ENCODE results near the gene CD79A.
"Not testable (repeated sequence)": the region's sequence is repeated elsewhere in the genome, so short reads cannot be mapped to it uniquely, and the experiment has no call there.

Gene CD79A

DNA sequence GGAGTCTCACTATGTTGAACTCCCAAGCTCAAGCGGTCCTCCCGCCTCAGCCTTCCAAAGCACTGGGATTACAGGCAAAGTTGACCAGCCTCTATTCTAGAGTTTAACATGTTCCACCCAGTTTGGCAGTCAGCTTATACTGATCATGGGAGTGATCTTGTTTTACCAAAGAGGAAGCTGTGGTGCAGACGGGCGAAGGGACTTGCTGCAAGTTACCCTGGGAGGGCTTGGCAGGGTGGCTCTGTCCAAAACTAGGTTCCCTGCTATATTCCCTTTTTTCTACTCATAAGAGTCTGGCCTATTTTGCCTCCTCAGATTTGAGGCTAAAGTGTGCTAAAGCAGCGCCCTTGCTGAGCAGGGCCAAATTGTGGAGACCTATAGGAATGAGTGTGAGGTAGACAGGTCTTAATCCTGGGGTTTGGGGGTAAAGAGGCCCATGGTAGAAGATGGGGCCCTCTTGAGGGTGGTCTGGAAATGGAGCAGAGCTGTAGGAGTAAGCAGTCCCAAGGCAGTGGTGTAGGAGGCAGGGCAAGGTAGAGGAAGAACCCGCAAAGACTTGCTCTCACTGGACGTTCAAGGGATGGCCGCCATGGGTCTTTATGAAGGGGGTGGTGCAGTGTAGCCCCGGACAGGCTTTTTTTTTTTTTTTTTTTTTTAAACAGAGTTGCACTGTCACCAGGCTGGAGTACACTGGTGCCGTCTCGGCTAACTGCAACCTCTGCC is 13.7 kb upstream of the CD79A start:
- DNase-seq: no peak

DNA sequence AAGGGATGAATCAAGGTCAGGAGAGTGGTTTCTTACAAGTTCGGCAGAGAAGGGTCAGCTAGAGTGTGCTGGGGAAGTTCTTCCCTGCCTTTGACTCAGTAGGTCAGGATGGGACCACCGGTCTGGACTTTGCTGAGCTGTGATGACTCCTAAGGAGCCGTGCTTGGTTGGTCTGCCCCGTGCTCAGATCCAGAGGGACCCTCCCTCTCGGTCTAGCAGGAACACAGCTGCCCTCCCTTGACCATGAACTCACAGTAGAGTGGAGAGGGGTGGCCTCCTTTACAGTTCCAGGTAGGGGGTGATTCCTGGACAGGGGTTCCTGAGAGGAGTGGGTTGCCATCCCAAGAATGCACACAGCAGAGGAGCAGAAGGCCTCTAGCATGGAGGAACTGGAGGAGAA is 12.7 kb upstream of the CD79A start:
- DNase-seq: no peak

DNA sequence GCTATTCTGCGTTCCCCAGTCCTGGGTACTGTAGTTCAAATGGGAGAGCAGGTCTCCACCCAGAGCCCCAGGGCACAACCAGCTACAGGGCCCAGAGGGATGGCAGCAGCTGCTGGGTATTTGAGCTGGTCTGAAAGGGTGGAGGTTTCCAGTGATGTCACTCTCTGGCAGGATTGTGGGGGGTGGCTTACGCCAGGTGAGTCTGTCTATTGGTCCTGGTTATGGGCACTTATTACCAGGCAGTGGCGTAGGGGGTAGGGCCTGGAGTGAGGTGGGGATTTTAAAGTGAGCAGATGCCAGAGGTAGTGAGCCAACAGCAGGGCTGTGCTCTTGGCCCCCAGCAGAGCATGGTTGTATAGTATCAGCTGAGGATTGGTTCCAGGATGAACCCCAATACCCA is 10.8 kb upstream of the CD79A start:
- DNase-seq: no peak

DNA sequence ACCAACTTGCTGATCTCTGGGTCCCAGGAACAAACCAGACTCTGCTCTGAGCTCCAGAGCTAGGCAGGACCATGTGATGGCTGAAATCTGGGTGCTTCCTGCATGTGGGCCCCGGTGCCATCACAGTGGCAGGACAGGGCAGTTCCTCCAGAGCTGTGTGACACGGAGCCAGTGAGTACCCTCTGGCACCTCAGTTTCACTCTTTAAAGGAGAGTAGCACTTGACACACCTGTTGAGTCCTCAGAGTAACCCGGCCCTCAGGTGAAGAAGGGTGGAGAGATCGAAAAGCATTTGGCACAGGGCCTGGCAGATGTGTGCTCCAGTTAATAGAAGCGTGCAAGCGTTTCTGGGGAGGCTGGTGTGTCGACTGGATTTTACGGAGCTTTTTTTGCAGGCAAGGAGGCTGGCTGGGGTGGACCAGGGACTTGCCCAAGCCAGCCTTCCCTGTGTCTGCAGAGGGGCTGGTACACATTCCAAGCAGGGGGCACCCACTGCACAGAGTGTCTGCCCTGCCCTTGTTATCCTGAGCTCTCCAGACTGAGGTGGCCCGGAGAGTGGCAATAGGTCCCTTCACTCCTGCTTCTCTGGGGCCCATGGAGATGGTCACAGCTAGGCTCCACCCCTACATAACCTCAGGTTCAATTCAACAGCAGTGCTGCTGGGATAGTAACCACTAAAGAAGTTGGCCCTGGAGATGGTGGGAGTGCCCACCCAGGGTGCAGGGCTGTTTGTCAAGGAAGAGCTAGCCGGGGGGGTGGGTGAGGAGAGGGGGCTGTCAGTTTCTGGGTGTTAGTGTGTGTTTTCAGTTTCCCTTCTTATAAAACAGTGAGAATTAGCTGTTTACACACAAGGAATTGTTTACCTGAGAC is 8.7 kb upstream of the CD79A start:
- DNase-seq: no peak

DNA sequence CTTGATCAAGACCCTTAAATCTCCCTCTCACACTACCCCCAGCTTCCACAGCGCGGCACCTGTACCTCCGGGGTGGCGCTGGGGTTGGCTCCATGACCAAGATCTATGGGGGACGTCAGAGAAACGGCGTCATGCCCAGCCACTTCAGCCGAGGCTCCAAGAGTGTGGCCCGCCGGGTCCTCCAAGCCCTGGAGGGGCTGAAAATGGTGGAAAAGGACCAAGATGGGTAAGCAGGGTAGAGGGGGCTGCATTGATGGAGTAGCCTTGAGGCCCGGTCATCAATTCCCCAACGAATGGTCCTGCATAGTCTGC is 8.1 kb upstream of the CD79A start:
- DNase-seq: no peak

DNA sequence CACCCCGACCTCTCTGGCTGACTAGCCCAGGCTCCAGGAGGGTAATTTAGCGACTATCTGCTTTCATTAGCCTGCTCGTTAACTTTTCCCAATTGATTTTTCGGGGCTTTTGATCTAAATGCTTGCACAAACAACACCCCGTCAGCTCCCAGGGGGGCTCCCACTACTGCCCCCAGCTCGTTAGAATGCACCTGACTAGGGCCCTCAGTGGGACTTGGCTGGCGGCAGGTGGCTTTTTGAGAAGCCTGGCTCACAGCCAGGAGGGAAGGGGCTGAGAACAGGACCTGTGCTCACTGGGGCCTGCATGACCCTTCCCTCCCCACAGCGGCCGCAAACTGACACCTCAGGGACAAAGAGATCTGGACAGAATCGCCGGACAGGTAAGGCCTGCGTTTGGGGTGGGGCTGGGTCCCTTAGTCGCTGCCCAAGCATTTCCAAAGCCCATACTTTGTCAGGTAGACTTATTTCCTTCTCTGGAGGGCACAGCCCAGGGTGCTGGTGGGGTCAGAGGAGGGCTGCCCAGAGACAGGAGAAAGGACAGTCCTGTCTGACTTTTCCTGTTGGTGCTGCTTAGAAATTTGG is 7.6 kb upstream of the CD79A start:
- DNase-seq: no peak

DNA sequence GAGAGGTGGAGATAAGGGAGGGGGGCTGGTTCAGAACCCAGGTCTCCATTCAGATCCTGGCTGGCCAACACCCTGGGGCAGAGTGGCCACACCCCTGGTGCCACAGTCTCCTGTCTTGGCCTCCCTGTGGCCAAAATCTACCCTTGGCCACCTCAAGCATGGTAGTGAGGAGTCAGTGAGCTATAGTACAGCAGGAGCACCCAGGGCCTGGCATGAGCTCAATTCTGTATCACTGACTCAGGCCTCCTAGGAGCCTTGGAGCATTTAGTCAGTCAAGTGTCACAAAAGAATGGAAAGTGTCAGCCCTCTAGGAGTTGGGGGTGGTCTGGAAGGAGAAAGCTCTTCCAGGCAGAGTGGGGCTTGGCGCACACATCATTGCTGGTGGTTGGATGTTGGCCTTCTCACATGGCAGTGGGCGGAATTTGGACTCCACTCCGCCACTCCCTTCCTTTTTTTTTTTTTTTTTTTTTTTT is 6.6 kb upstream of the CD79A start:
- DNase-seq: peak; percentile 49

DNA sequence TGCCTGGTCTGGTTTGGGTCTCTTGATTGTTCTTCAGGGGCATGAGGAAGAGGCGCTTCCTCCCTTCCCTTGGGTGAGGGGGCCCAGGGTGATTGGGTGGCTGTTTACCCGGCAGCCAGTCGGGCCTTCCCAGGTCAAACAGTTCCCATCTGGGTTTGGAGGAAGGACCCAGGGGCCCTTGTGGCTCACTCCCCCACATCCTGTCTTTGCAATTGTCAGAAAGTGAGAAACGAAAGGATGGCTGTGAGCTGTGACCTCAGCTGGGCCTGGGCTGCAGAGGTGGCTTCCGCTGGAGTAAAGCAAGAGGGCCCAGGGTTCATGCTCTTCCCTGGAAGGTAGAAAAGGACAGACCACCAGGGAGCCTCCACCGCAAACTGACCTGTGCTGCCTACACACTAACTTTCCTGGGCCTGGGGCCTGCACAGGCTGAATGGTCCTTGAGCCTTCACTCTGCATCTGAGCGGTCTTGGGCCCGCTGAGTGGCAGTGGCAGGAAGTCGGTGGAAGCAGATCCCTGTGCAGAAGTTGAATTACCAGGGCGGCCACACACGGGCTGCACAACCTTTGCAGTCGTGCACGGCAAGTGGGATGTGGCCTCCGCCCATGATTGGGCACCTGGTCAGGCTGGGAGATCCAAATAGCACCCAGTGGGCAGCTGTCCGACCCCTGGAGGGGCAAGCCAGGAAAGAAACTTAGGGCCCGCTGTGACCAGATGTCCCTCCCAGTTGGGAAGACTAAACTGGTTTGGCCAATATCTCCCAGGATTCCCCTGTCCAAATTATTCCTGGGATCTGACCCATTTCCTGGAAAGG is 5.3 kb upstream of the CD79A start:
- DNase-seq: no peak

DNA sequence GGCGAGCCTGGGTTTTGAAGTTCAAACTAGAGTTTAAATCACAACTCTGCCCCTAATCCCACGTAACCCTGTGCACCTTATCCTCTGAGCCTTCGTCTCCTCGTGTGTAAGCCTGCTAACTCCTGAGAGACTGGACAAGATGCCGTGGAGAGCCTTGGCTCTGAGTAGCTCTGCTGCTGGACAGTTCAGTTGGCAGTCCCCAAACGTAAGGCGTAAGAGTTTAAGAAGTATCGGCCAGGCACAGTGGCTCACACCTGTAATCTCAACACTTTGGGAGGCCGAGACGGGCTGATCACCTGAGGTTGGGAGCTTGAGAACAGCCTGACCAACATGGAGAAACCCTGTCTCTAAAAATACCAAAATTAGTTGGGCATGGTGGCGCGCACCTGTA is 4.7 kb upstream of the CD79A start:
- DNase-seq: no peak

DNA sequence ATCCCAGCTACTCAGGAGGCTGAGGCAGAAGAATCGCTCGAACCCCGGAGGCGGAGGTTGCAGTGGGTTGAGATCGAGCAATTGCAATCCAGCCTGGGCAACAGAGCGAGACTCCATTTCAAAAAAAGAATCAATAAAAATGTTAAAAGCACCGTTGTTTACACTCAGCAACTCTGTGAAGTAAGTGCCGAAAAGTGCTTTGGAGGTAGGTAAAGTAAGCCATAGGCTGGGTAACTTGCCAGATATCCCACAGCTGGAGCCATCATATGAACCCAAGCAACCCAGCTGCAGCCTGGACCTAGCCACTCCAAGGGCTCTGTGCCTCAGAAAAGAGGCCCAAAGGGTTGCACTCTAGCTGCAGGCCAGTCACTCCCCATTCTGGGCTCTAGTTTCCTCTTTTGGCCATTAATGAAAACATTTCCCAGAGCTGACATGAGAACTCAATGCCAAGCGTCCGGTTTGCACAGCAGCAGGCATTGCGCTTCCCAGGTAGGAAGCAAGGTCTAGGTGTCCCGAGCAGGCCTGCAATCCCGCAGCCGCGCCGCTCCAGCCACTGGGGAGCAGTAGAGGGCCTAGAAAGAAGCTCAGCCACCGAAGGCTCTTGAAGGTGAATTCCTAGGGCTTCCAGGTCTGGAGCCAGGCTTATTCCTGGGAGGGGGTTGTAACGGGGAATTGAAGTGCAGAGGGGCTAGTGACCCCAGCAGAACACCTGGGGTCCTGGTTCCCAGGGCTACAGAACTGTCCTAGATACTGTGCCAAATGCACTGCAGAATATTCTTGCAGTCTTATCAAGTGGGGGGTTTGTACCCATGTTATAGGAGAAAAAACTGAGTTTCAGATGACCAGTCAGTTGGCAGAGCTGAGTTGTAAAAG is 4.1 kb upstream of the CD79A start:
- peak; percentile 63 for DNase-seq

DNA sequence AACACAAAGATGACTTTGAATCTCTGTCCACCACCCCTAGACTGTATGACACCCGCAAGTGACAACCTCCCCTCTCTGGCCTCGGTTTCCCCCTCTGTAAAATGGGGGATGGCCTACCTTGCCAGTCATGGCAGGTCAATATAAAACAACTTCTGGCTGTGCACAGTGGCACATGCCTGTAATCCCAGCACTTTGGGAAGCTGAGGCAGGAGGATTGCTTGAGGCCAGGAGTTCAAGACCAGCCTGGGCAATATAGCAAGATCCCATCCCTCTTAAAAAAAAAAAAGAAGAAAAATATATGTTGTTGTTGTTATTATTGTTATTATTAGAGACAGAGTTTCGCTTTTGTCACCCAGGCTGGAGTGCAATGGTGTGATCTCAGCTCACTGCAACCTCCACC is 1.1 kb upstream of the CD79A start:
- DNase-seq: not testable (repeated sequence)

DNA sequence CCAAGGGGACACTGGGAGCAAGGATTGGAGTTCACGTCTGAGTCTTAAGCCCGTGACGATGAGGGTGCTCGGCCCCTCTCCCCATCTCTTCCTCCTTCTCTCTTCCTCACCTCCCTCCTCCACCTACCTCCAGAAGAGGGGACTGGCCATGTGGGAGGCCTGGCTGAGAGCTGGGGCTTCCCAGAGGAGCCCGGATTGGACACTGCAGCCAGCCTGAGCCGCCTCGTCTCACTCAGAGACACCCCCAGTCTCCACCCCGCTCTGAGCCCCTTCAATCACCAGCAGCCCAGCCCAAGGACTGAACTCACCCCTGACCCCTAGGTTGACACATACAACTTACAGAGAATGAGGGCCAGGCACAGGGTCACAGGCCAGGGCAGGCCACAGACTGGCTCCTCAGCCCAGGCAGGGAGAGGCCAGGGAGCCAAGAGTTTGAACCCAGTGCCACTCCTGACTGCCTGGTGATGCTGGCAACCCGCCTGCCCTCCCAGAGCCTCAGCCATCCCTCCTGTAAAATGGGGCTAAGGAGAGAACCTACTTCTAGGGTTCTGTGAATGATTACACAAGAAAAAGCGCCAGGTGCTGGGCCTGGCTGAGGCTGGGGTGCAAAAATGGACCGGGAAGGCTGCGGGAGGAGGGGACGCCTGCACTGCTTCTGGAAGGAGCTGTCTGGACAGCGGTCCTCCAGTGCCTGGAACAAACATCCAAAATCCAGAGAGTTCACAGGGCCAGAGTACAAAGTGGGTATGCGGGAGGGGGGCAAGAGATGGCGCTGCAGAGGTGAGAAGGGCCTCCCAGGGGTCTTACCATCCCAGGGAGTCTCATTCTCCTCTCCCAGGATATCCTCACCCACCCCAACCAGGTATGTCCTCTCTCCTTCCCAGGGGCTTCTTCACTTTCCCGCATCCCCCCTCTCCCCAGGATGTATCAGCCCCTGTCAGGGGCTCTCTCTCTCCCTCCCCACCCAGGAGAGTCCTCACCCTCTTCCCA is 1.1 kb downstream of the CD79A start:
- no peak for DNase-seq

DNA sequence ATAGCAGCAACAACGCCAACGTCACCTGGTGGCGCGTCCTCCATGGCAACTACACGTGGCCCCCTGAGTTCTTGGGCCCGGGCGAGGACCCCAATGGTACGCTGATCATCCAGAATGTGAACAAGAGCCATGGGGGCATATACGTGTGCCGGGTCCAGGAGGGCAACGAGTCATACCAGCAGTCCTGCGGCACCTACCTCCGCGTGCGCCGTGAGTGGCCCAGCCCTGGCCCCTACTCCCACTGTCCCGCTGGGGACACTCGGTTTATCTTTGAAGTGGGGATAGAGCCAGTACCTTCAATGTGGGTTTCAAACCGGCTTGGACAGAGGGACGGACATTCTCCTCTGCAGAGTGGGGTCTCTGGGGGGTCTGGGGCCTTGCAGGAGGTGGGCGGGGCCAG is 2.0 kb downstream of the CD79A start:
- no peak for DNase-seq

DNA sequence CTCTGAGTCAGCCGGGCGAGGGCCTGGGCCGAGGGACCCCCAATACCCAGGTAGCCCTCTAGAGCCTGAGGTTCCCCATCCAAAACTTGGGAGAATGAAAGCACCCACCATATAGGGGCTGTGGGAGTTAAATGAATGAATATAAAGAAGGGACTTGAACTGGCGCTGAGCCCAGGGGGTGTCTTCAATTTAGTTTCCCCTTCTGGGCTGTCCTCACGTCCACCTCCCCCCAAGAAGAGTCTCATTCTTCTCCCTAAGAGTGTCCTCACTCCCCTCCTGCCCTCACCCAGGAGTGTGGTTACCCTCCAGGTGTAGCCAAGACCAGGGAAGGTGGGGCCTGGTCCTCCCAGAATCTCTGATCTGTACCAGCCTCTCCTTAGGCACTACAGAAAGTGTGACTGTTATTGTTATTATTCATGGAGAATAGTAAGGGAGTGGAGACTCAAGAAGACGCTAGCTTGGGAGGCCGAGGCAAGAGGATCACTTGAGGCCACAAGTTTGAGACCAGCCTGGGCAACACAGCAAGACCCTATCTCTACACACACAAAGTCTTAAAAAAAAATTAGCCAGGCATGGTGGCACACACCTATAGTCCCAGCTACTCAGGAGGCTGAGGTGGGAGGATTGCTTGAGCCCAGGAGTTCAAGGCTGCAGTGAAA is 2.7 kb downstream of the CD79A start:
- DNase-seq: no peak

DNA sequence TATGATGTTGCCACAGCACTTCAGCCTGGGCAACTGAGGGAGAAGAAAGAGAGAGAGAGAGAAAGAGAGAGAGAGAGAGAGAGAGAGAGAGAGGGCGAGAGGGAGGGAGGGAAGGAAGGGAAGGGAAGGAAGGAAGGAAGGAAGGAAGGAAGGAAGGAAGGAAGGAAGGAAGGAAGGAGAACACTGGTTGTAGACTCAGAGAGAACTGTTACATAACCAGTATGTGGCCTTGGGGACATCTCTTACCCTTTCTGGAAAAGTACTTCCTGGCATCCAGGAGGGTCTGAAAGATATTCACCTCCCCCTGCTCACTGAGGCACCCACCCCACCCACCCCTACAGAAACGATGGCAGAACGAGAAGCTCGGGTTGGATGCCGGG is 3.2 kb downstream of the CD79A start:
- DNase-seq: no peak

DNA sequence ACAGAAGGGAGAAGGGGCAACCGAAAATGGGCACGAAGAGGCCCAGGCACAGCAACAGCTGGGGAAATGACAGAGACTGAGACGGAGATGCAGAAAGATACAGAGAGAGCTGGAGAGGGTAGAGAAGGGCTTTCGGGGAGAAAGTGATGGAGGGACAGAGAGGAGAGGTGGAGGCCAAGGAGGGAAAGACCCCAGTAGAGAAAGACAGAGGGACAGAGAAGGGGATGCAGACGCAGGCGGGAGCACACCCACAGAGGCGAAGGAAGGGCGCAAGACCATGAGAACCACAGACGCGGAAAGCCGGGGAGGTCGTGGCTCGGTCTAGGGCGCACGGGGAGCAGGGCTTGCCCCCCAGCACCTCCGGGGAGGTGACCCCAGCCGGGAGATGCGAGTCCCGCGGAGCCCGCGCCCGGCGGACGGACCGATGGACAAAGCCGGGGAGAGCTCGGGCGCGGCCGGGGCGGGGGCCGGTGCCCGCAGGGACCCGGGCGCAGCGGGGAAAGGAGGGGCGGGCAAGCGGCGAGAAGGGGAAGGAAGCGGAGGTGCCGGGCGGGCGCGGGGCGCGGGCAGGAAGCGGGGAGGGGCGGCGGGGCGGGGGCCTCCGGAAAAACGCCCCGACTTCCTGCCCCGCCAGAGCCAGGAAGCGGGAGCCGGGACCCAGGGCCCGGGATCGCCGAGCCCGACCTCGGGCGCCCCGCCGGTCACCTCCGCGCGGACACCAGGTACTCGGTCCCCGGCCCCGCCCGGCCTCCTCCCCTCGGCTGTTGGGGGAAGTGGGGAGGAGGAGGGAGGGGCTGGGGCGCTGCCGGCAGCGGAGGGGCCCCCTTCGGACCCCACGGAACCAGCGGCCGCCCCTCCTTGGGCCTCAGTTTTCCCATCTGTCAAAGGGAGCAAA is 5.7 kb downstream of the CD79A start, which contains the start of gene ARHGEF1:
TSS of gene ARHGEF1 (plus strand) at position 617 of the 895 bp plus-strand sequence. CDS start 4,899 bp downstream, outside the sequence.
- DNase-seq: peak; percentile 49

DNA sequence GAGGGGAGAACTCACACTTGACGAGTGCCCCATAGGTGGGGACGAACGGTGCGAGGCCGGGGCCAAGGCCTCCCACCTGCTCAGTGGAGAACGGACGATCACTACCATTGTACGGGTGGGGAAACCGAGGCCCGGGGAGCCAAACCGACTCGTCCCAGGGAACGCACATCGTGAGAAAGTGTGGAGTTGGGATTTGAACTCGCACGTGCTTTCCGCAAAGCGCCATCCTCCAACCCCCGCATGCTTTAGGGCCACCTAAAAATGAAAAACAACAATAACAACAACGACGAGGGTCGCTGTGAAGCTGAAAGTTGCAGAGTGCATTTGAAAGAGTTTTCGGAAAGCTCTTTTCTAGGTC is 6.4 kb downstream of the CD79A start:
- no peak for DNase-seq

DNA sequence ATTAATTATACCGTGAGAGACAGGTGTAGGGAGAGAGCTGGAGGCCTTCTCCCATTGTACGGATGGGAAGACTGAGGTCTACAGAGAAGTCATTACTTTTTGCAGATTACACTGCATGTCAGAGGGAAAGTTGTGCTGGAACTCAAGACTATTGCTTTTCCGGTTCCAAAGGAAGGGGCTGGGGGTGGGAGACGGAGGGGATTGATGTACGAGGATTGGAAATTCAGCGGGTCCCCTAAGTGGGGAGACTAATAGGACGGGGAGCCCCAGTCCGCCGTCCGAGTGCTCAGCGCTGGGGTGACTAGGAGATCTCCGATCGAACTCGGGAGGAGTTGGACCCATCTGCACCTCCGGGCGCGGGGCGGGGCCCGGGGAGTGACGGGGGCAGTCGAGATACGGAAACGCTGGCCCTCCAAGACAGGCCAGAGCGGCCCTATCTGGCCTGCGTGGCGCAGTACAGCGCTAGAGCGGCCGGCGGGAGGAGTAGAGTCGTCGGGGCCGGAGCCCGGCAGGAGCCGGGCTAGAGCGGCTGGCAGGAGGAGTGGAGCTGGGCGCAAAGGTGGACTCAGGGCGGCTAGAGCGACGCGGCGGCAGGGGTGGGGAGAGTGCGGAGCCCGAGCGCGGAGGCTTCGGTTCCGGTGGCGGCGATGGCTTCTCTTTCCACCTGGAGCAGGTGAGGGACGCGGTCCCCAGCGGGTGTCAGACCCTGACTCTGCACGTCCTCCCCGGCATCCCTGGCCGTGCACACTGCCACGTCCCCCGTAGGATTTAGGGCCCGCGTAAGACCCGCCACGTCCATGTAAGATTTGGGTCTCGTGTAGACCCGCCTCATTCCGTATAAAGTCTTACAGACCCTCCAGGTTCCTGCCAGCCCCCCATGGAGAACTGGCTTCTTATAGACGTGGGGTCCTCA is 7.0 kb downstream of the CD79A start:
- peak; percentile 97 for DNase-seq

Data from fibroblast of skin of right biceps (primary cell).